Right atrium auricular region (tissue), 2 donors: ENCODE measurements around the gene ULK3. TPM values are rescaled to one million over a fixed set of nuclear protein-coding genes. Genes with fewer than 3 reads are reported as not detected.

Experiments used
- DNase-seq: peaks from one replicate; pipeline ENCODE4 v3.0.0-alpha.2; 2019; ENCODE audit warnings: low spot score
- H3K27ac ChIP-seq, 2 donors: fragments of 200-600 bp; sonication (generic); 1 replicate in 1 of 2; 2 replicates in 1 of 2; pipeline ENCODE4 v1.5.1; 2016 to 2019
- H3K27me3 ChIP-seq, 2 donors: fragments of 200-600 bp; sonication (generic); one replicate each; pipeline versions ENCODE4 v1.5.1 to v1.6.0; 2017 to 2019
- H3K36me3 ChIP-seq: fragments of 200-600 bp; sonication (generic); one replicate; pipeline ENCODE4 v1.5.1; 2016
- H3K4me1 ChIP-seq, 2 donors: fragments of 200-600 bp; sonication (generic); one replicate each; pipeline versions ENCODE4 v1.5.1 to v1.6.0; 2017 to 2019
- H3K4me3 ChIP-seq, 2 donors: fragments of 200-600 bp; sonication (generic); 1 replicate in 1 of 2; 2 replicates in 1 of 2; pipeline ENCODE4 v1.5.1; 2017 to 2019; ENCODE audit warnings: mild to moderate bottlenecking in 1 of 2, moderate library complexity in 1 of 2
- H3K9me3 ChIP-seq, 2 donors: fragments of 200-600 bp; sonication (generic); one replicate each; pipeline ENCODE4 v1.5.1; 2019
- total RNA-seq, 2 donors: library from RNA; depleted of rRNA; stranded (reverse); fragments of >200 nt; gene quantifications; one replicate each; pipeline ENCODE4 v1.1.0, GENCODE V29; 2016
- TF ChIP-seq, protein P1 (sequence below), 2 donors: fragments of 200-600 bp; sonication (generic); IDR thresholded peaks; one replicate each; pipeline ENCODE4 v1.5.1; 2019; ENCODE audit warnings: antibody characterized with exemption in 2 of 2

The ULK3 gene
- total RNA-seq, 2 donors from 2014 or later, result 38.1 to 42.9 TPM

DNA sequence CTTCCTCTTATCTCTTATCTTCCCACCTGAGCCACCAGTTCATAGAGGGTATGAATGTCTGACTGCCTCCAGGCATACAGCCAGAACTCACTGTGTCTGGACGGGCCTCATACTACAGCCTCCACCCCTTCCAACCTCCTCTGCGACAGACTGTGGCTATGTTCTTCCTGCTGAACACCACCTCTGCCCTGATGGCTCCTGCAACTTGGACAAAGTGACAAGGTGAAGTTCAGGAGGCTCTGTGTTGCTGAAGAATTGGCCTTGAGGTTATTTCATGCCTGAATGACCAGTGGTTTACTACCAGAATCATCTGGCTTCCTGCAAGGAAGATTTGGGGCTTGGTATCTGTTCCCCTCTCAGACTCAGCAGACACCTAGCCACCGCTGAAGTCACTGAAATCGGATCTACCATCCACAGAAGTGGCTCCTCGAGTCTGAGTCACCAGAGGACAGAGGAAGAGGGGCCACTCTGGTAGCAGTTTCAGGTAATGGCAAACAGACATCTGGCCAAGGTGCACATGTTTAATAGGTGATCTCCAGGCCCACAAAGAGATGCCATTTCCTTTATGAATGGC is 14.2 kb upstream of the ULK3 start:
- H3K27me3 ChIP-seq, result no peaks in the 10 kb centered on the region
- peak overlapping the region; percentile 14 to 25 for H3K27ac ChIP-seq
- H3K4me3 ChIP-seq, result no peak overlapping the region
- TF ChIP-seq, protein P1, sequence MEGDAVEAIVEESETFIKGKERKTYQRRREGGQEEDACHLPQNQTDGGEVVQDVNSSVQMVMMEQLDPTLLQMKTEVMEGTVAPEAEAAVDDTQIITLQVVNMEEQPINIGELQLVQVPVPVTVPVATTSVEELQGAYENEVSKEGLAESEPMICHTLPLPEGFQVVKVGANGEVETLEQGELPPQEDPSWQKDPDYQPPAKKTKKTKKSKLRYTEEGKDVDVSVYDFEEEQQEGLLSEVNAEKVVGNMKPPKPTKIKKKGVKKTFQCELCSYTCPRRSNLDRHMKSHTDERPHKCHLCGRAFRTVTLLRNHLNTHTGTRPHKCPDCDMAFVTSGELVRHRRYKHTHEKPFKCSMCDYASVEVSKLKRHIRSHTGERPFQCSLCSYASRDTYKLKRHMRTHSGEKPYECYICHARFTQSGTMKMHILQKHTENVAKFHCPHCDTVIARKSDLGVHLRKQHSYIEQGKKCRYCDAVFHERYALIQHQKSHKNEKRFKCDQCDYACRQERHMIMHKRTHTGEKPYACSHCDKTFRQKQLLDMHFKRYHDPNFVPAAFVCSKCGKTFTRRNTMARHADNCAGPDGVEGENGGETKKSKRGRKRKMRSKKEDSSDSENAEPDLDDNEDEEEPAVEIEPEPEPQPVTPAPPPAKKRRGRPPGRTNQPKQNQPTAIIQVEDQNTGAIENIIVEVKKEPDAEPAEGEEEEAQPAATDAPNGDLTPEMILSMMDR (IDR thresholded peaks at IDR 0.05), result no peak
- no peaks in the 10 kb centered on the region for H3K9me3 ChIP-seq
- H3K4me1 ChIP-seq, result peaks cover 3 to 49% of the 10 kb centered on the region in 2 donors
- peaks cover 23% of the 10 kb centered on the region for H3K36me3 ChIP-seq
- DNase-seq, result no peak

DNA sequence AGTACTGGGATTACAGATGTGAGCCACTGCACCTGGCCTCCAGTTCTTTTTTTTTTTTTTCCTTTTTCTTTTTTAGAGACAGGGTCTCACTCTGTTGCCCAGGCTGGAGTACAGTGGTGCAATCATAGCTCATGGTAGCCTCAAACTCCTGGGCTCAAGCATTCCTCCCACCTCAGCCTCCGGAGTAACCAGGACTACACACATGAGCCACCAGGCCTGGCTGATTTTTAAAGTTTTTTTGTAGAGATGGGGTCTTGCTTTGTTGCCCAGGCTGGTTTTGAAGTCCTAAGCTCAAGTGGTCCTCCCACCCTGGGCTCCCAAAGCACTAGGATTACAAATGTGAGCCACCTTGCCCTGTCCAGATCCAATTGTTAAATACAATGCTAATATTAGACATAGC is 13.6 kb upstream of the ULK3 start:
- H3K9me3 ChIP-seq, result no peaks in the 10 kb centered on the region
- TF ChIP-seq, protein P1 (IDR thresholded peaks at IDR 0.05), result no peak
- no peak for DNase-seq
- no peak overlapping the region for H3K4me3 ChIP-seq
- peaks cover 30% of the 10 kb centered on the region for H3K36me3 ChIP-seq
- no peaks in the 10 kb centered on the region for H3K27me3 ChIP-seq
- peak overlapping the region; percentile 14 to 25 for H3K27ac ChIP-seq
- H3K4me1 ChIP-seq, result peaks cover 3 to 49% of the 10 kb centered on the region in 2 donors

DNA sequence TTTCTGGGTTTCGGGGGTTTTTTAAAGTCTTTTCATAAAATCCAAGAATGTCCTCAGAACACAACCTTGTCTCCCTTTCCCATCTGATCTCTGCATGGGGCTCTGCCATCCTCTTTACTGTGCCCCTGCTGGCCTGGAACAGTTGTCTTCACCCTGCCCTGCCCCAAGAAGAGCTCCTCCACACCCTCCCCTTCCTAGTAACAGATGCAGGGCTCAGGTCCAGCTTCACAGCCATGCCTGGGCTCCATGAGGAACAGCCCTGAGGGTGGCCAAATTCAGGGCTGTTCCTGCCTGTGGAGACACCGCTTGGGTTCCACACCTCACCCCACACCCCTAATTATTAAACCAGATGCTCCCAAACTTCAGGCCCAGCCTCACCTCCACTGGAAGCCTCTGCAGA is 12.9 kb upstream of the ULK3 start:
- DNase-seq, result no peak
- Histone ChIP-seq H3K27me3 (no peaks in the 10 kb centered on the region), H3K9me3 (no peaks in the 10 kb centered on the region), H3K36me3 (peaks cover 36% of the 10 kb centered on the region), H3K4me3 (no peak overlapping the region), H3K4me1 (peaks cover 3 to 49% of the 10 kb centered on the region in 2 donors), H3K27ac (peak overlapping the region in 1 of 2 donors; percentile 25)
- TF ChIP-seq, protein P1 (IDR thresholded peaks at IDR 0.05), result no peak

DNA sequence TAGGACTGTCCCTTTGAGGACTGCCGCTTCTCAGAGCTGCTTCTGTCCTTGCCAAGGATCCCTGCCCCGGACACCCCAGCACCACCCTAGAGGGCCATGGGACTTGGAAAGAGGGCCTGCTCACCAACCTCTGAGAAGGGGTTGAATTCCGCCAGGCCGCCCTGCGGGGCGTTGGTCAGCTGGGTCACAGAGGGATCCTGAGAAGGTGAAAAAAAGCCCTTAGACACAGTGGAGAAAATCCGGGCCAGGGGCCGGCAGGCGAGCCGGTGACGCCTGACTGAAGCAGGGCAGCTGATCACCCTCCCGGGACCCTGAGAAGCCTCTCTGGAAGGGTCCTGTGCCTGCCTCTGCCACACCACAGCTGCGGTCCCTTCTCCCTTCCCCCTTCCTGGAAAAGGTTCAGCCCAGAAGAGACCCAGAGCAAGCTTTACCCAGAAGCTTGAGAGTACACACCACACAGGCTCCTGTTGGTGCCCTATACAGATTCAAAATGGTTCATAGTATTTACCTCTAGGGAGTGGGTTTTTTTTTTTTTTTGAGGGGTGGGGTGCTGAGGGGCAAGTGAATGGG is 11.6 kb upstream of the ULK3 start:
- no peaks in the 10 kb centered on the region for H3K27me3 ChIP-seq
- no peaks in the 10 kb centered on the region for H3K9me3 ChIP-seq
- DNase-seq, result no peak
- peaks cover 3 to 41% of the 10 kb centered on the region in 2 donors for H3K4me1 ChIP-seq
- TF ChIP-seq, protein P1 (IDR thresholded peaks at IDR 0.05), result no peak
- no peak overlapping the region for H3K27ac ChIP-seq
- H3K36me3 ChIP-seq, result peaks cover 50% of the 10 kb centered on the region
- H3K4me3 ChIP-seq, result no peak overlapping the region

DNA sequence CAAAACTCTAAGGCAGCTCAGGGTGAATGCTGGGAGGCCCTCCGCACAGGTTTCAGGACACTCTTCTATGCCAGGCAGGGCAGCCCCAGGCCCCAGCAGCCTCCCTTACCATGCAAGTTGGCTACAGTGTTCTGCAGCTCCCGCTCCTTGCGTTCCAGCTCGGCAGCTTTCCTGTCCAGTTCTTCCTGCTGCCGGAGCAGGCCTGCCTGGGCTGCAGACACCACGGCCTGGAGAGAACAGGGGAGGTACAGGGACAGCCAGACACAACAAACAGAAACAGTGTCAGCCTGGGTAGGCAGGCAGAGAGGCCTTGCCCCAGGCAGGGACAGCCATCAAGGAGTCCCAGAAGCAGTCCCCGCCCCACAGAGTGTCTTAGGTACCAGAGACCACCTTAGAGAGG is 9.0 kb upstream of the ULK3 start:
- TF ChIP-seq, protein P1 (IDR thresholded peaks at IDR 0.05), result no peak
- peaks cover 3 to 19% of the 10 kb centered on the region in 2 donors for H3K4me1 ChIP-seq
- no peak for DNase-seq

DNA sequence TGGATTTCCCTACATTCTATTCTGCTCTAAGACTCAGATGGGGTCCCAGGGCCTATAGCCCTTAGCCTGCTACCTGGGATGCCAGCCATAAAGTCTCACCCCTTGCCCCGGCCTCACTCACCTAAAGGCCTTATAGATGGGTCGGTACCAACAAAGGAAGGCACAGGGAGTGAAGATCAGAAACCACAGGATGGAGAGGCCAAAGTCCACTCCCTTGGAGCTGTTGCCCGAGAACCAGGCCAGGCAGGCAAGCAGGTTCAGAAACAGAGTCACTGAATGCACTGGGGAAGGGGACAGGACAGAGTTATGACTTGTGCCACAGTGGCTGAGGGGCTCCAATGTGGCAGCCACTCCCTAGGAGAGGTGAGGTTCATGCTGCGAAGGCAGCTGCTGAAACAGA is 7.4 kb upstream of the ULK3 start:
- H3K9me3 ChIP-seq, result no peaks in the 10 kb centered on the region
- no peak overlapping the region for H3K27ac ChIP-seq
- no peak overlapping the region for H3K4me3 ChIP-seq
- peaks cover 76% of the 10 kb centered on the region for H3K36me3 ChIP-seq
- TF ChIP-seq, protein P1 (IDR thresholded peaks at IDR 0.05), result no peak
- H3K27me3 ChIP-seq, result no peaks in the 10 kb centered on the region
- no peak for DNase-seq
- H3K4me1 ChIP-seq, result peaks cover 0 to 6% of the 10 kb centered on the region in 2 donors

More for the DNA sequence above, 9.0 kb upstream of the ULK3 start:
- Histone ChIP-seq H3K27ac (no peak overlapping the region), H3K27me3 (no peaks in the 10 kb centered on the region), H3K4me3 (no peak overlapping the region), H3K36me3 (peaks cover 68% of the 10 kb centered on the region), H3K9me3 (no peaks in the 10 kb centered on the region)
